Kidney (tissue), 14 donors: ENCODE data around the gene PIP4K2C. TPM values are rescaled to one million over a fixed set of nuclear protein-coding genes. Genes with fewer than 3 reads are reported as not detected.

Source experiments
- DNase-seq, 5 donors: peaks; one replicate each; pipeline ENCODE4 v3.0.0-alpha.2; 2013 to 2020
- FAIRE-seq: peaks from 2 replicates; lab custom pipeline; 2012; peaks lifted over from hg19 to GRCh38; lab: Jason Lieb, UNC
- H3K27ac ChIP-seq, 2 donors: one replicate each; pipeline ENCODE4 v1.7.0; 2013; ENCODE audit warnings: low read depth in 2 of 2, low read length in 2 of 2, inconsistent platforms in 1 of 2
- H3K27me3 ChIP-seq: one replicate; pipeline ENCODE4 v1.7.1; 2013; ENCODE audit warnings: low read length, inconsistent platforms; ENCODE audit not compliant: control insufficient read depth, insufficient read depth
- H3K36me3 ChIP-seq, 3 donors: one replicate each; pipeline versions ENCODE4 v1.7.0 to v1.7.1; 2013; ENCODE audit warnings: low read length in 3 of 3, control low read depth in 1 of 3, inconsistent platforms in 1 of 3; ENCODE audit not compliant: insufficient read depth in 3 of 3, control insufficient read depth in 2 of 3
- H3K4me1 ChIP-seq, 3 donors: one replicate each; pipeline versions ENCODE4 v1.7.0 to v1.7.1; 2013; ENCODE audit warnings: low read length in 3 of 3, inconsistent platforms in 1 of 3, low read depth in 1 of 3; ENCODE audit not compliant: control insufficient read depth in 2 of 3, insufficient read depth in 2 of 3
- H3K4me3 ChIP-seq, 3 donors: one replicate each; pipeline versions ENCODE4 v1.7.0 to v1.8.1; 2013; ENCODE audit warnings: low read length in 3 of 3, control low read depth in 1 of 3, inconsistent platforms in 1 of 3
- H3K9ac ChIP-seq, 3 donors: one replicate each; pipeline versions ENCODE4 v1.7.0 to v1.7.1; 2013; ENCODE audit warnings: low read length in 3 of 3, control low read depth in 1 of 3, inconsistent platforms in 1 of 3
- H3K9me3 ChIP-seq, 3 donors: one replicate each; pipeline versions ENCODE4 v1.7.0 to v1.7.1; 2013; ENCODE audit warnings: low read length in 3 of 3, control low read depth in 1 of 3, inconsistent platforms in 1 of 3; ENCODE audit not compliant: control insufficient read depth in 2 of 3, insufficient read depth in 1 of 3
- CTCF ChIP-seq: IDR thresholded peaks from 3 replicates; pipeline ENCODE4 v1.5.1; 2012; ENCODE audit warnings: mild to moderate bottlenecking, moderate library complexity, borderline replicate concordance; ENCODE audit not compliant: insufficient read depth; ENCODE audit errors: extremely low read depth
- intact Hi-C: fragments of 100-400 bp; cut with DNase I; formaldehyde crosslinking; loops from one replicate; pipeline ENCODE4 v1.11.1; 2022
- polyA plus RNA-seq: library from polyadenylated mRNA; stranded (reverse); fragments of 350-450 nt; fragmentation: Illumina TruSeq; extraction: RNeasy Lipid Tissue Mini Kit (QIAGEN cat#74804); gene quantifications from one replicate; pipeline ENCODE4 v1.2.3, GENCODE V29; 2014; ENCODE audit warnings: low read depth, low replicate concordance; ENCODE audit not compliant: insufficient read depth
- total RNA-seq: library from RNA; stranded (reverse); fragmentation: NEBNext Ultra II Directional; extraction: Animal tissue kit (Norgen Biotek cat#: 25700); gene quantifications from one replicate; pipeline ENCODE4 v1.2.1, GENCODE V29; 2021
- donor health status: control.
- donor health status: control.
- donor health status: control.
- donor health status: control.
- donor health status: control.
- donor health status: DM: yes; HTN: yes; CAD: no.
- donor health status: Normal renal cell carcinoma (clear cell type).

PIP4K2C gene
- total and polyA plus RNA-seq, 2 donors from 2014 or later: 43.2 to 52.4 TPM

DNA sequence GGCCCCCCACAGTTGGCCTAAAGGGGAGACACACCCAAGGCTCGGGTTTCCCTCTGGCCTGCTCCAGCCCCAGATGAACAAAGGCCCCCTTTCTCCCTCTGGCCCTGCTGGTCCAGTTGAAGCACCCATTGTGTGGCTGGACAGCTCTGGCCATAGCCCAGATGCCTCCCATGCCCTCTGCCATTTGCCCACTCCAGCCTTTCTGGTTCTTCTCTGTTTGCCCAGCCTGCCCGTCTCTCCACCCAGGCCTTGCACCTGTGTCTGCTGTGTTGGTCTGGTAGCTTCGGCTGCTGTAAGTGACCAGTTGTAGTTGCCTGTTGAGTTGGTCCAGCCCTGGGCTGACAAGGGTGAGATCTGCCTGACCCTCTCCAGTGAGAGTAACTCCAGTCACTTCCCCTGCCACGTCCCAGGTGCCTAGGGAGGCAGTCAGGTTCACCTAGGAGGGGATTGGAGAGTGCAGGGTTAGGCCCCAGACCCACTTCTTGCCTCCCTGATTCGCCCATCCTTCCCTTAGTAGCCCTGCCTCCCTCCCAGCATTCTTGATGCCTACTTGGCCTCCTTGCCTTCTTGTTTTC, 39.0 kb downstream of the PIP4K2C start:
- no peak overlapping the region for H3K9ac ChIP-seq
- no peaks in the 10 kb centered on the region for H3K36me3 ChIP-seq
- no peaks in the 10 kb centered on the region for H3K9me3 ChIP-seq
- peaks cover 0 to 4% (median 0%) of the 10 kb centered on the region in 3 donors for H3K4me1 ChIP-seq
- no peak for TF ChIP-seq CTCF
- DNase-seq (peak in 2 of 5 donors; percentile 8 to 25), FAIRE-seq (no peak)
- H3K27me3 ChIP-seq: peaks cover 48% of the 10 kb centered on the region
- no peak overlapping the region for H3K4me3 ChIP-seq
- intact Hi-C loops: no loop called here
- no peak overlapping the region for H3K27ac ChIP-seq

DNA sequence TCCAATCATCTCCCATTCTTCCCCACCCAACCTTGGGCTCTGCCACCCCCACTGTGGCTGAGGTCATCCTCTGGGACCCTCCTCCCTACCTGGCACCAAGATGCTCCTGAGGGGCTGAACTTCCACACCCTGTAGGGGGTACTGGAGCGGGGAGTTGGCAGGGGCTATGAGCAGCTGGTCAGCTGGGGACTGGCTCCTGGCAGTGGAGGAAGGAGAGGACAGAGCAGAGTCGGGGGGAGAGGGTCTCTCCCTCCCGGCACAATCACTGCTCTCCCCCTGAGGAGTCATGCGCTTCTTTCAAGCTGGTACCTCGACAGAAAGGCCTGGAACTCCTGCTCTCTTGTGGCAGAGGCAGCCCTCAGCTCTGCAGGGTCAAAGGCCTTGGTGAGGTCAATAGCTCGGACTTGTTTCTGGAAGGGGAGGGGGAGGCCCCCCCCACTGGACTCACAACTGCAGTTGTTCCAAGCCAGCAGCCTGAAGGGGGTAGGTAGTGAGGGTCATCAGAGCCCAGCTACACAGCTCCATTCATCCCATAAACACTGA, 40.0 kb downstream of the PIP4K2C start:
- Histone ChIP-seq H3K36me3 (no peaks in the 10 kb centered on the region), H3K27me3 (peaks cover 43% of the 10 kb centered on the region), H3K9ac (no peak overlapping the region)

DNA sequence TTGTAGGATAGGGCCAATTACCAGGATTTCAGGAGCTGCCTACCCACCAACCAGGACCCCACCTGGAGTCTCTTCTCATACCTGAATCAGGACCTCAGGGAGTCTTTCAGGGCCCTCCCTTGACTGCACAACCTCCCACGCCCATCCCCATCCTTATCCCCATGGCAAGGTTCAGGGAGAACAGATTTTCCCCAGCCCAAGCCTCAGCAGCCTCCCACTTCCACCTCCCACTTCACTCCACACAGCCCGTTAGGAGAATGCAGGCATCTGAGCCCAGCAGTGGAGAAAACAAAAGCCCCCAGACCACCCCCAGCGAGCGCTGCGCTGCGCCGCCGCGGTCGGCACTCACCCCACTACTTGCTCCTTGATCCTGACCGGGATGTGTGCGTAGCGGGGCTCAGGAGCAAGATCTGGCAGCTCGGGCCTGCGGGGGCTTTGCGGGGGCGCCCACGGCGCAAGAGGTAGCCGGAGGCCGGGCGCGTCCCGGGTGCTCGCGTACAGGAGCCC, 40.6 kb downstream of the PIP4K2C start:
- H3K4me3 ChIP-seq: no peak overlapping the region
- peaks cover 41% of the 10 kb centered on the region for H3K27me3 ChIP-seq

More for the DNA sequence above, 40.0 kb downstream of the PIP4K2C start:
- H3K4me1 ChIP-seq: peaks cover 0 to 4% (median 0%) of the 10 kb centered on the region in 3 donors
- intact Hi-C loops: no loop called here
- no peaks in the 10 kb centered on the region for H3K9me3 ChIP-seq
- H3K4me3 ChIP-seq: no peak overlapping the region
- no peak overlapping the region for H3K27ac ChIP-seq
- no peak for TF ChIP-seq CTCF
- FAIRE-seq: no peak
- peak in 3 of 5 donors; percentile 7 to 50 (median 42) for DNase-seq

More for the DNA sequence above, 40.6 kb downstream of the PIP4K2C start:
- Histone ChIP-seq H3K9me3 (no peaks in the 10 kb centered on the region), H3K36me3 (no peaks in the 10 kb centered on the region), H3K27ac (no peak overlapping the region), H3K4me1 (peaks cover 0 to 4% (median 0%) of the 10 kb centered on the region in 3 donors), H3K9ac (no peak overlapping the region)
- TF ChIP-seq CTCF: no peak
- DNase-seq: peak in 2 of 5 donors; percentile 9 to 47
- intact Hi-C loops: no loop called here
- no peak for FAIRE-seq
